Left renal pelvis (tissue), 4 donors: ENCODE data around the gene SSH2. TPM values are rescaled to one million over a fixed set of nuclear protein-coding genes. Genes with fewer than 3 reads are reported as not detected.

ENCODE experiments used
- DNase-seq, 4 donors: peaks; one replicate each; pipeline ENCODE4 v3.0.0-alpha.2; 2013; ENCODE audit warnings: low read depth in 4 of 4, low spot score in 3 of 4
- polyA plus RNA-seq, 4 donors: library from polyadenylated mRNA; unstranded; fragments of 120-200 nt; gene quantifications; one replicate each; pipeline ENCODE4 v1.2.1, GENCODE V29; 2013; ENCODE audit not compliant: insufficient read length in 4 of 4

The SSH2 gene
- polyA plus RNA-seq, 4 donors = 8.9 to 19.4 (median 17.5) TPM

DNA sequence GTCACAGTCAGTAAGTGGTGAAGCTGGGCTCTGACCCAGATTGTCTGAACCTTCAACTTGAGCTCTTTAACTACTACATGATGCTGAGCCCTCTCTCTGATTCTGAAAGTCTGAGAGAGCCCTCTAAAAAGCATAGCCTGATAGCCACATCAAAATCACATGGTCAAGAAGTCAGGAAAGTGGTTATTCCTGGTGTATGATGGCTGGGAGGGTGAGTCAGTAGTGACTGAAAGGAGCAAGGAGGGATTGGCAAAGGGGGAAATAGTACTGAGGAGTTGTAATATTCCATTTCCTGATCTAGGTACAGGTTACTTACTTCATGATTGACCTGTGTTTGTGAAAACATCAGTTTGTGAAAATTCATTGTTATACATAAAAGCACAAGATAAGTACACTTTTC is 89.1 kb downstream of the SSH2 start:
- DNase-seq = no peak

DNA sequence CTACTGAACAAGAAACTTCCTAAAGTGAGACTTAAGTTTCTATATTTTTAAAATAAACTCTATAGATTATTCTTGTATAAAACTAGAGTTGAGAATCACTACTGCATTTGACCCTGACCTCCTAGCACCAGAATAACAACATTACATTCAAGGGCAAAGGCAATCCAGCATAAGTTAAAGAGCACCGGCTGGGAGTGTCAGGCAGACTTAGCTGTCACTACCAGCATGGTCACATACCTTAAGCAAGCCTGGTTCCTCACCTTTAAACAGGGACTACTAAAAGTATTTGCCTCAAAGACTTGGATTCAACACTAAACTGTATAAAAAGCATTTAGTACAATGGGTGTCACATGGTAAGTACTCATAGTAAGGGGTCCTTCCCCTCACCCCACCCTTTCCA is 90.4 kb downstream of the SSH2 start:
- DNase-seq = no peak

DNA sequence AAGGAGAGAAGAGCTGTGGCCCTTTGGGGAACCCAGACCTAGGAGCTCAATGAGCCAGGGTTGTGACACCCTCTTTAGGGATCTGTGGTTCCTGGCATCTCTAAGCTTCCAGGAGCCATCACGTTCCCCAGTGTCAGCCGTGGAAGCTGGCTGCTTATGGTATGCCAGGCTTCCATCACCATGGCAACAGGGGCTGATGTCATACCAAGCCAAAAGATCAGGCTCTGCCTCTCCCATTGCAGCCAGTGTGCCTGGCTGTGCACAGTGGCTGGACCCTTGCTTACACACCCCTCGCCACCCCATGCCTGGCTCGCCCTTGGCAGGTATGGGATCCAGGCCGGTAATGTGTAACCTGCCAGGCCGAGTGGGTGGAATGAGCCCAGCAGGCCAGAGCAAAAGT is 91.1 kb downstream of the SSH2 start:
- DNase-seq = no peak

DNA sequence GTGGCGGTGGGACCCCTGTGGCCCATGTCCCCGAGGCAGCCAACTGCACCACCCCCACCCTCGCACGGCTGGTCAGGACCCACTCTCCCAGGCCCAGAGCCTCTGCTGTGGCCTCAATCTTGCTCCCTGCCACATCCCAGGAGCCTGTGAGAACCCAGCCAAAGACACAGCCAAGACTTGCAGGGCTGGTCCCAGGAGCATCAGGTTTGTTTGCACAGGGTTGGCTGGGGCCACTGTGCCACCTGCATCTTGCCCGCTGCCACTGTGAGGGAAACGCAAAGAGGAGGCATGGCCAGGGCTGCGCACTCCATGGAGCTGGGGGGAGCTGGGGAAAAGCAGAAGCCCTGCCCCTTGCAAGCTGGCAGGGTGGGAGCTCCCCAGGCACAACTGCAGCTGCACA is 92.5 kb downstream of the SSH2 start:
- no peak for DNase-seq

DNA sequence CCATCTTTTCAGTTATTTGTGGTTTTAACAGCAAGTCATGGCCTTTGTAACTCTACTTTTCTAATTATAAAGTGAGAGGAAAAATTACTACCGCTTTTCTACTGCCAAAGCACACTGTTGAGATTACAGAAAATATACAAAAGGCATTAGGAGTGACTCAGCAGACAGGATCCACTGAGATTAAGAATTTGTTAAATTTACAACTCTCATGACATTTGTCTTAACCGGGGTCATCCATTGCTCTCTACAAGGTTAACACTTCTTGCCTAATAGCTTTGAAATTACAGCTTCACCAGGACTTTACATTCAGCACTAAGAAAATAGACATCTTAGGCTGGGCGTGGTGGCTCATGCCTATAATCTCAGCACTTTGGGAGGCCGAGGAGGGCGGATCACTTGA is 93.4 kb downstream of the SSH2 start:
- DNase-seq = no peak

DNA sequence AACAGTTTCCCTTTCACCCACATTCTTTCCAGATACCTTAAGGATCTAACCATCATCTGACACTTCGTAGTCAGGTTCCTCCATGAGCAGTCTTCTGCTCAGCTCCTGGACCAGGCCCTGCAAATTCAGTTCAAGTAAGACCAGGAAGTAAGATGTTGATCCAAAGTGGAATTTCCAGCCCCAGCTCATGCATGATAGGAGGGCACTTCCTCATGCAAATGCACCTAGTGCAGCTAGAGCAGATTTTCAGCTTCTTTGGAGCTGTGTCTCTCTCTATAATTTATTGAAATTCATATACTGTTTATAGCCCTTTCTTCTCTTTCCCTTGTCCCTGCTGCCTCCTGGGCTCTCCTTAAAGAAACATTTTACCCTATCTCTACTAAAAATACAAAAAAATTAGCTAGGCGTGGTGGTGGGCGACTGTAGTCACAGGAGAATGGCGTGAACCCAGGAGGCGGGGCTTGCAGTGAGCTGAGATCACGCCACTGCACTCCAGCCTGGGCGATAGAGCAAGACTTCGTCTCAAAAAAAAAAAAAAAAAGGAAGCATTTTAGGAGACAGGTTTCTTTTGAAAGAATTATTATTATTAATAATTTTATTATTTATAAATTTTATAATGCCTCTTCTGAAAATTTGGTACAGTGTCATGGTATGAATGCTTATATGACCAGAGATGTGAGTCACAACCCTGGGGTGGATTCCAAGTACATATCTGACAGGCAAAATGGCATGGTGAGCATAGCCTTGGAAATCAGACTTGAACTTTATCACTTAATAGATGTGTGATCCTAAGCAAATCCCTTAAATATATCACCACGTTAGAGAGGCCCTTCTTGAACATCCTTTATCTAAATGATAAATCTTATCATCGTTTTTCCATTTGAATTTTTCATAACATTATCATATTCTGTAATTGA is 94.3 kb downstream of the SSH2 start:
- DNase-seq = no peak

DNA sequence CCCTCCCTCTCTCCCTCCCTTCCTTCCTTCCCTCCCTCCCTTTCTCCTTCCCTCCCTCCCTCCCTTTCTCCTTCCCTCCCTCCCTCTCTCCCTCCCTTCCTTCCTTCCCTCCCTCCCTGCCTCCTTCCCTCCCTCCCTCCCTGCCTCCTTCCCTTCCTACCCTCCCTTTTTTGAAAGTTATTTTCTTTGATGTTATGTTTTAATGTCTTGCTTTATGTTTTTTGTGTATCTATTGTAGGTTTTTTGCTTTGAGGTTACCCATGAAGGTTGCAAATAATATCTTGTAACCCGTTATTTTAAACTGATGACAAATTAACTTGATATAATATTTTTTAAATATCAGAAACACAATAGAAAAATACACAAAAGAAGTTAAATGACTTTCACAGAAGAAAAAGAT is 96.2 kb downstream of the SSH2 start:
- DNase-seq = no peak

DNA sequence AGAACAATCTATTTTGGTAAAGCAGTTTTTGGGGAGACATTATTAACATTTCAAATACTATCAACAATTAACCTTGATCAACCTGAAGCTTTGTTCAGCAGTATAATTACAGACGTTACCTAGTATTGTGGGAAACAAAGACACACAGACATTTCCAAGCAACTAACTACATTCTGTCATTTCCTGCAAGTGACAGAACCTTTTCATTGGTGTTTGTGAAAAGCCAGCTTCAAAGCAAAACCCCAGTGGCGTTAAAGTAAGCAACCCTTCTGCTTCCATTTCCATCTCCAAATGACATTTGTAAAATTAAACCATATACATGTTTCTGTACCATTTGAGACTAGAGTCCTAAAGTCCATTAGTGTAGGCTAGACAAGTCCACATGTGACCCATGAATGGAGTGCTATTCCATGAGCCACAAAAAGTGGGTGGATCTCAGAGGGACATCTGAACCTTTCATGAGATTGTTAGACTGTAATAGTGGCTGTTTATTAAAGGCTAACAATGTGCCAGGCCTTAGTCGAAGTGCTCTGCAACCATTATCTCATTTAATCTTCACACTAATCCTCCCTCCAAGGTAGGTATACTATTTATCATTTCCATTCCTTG is 101.2 kb downstream of the SSH2 start:
- DNase-seq = no peak

DNA sequence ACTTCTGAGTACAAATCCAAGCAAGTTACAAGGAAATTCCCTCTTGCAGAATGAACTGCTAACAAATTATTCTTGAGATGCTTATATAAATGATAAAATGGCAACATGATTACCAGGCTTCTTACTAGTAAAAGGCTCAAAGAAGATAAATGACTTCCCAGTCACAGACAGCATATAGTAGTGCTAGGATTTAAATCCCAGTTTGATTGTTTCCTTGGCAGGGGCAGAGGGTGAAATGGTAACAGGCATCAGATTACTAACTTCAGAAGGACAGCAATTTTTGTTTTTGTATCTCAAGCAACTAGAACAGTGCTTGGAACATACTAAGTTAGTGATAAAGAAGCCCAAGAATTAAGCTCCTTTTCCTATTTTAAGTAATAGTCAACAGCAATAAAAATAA is 102.8 kb downstream of the SSH2 start:
- DNase-seq = no peak

DNA sequence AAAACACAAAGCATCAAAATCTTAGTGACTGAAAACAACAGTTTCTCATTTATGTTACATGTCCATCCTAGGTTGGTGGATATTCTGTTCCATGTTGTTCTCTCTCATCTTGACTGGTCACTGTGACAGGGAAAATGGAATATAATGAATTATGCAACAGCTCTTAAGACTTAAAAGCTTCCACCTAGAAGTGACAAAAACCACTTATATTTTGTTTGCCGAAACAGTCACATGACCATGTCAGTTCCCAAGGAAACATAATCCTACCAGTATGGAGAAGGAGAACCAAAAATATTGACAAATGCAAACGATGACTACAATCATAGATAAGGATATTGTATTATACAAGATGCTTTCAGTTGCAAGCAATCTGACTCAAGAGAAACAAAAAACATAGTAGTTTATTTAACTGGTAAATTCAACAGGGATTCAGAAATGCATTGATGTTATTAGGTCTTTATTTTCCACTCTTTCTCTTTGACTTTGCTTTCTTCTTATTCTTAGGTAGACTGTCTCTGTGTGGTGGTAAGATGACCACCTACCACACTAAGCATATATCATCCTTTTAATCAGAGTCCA is 103.8 kb downstream of the SSH2 start:
- no peak for DNase-seq

DNA sequence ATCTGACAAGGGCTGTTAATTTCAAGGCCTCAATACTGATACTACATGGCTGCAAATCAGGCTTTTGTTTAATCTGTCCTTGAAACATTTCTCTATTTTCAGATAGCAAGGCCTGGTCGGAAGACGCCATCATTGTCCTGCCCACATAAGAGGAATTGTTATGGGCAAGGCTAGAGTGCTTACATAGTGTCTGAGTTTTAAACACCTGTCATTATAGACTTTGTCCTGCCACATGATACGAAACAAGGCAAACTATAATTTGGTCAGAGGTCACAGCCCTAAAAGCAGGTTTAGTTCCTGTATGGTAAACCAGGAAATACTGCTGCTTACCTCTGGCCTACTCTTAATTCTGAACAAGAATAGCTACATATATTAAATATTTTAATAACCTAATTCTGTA is 104.4 kb downstream of the SSH2 start:
- no peak for DNase-seq

DNA sequence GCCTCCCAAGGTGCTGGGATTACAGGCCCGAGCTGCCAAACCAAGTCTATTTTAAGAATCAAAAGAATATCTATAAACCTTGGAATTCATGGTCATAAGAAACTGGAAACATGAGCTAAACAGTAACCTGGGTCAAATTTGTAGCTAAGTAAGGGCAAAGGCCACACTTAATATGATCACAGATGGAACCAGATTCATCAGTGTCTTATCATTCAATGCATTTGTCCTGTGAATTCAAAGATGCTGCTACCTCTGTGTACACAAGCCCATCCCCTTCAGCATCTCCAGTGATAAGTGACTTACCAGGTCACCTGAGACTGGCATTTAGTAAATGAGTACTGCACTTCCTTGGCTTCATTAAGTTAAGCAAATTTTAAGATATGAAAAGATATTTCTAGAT is 108.1 kb downstream of the SSH2 start:
- no peak for DNase-seq

DNA sequence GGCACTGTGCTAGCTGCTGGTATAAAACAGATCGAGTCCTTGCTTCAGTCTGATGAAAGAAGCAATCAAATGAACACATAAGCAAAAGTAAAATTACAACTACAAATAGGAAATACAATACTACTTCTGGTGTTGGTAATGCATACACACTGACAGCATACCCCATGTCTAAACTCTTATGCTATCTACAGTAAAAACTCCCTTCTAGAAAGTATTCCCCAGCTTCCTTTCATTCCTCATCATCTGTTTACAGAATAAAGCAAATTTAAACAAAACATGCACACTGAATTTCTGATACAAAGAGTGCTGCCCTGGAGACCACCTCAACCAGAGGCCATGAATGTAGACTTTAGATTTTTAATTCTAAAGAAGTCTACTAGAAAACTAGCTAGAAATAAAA is 109.6 kb downstream of the SSH2 start:
- DNase-seq = no peak

DNA sequence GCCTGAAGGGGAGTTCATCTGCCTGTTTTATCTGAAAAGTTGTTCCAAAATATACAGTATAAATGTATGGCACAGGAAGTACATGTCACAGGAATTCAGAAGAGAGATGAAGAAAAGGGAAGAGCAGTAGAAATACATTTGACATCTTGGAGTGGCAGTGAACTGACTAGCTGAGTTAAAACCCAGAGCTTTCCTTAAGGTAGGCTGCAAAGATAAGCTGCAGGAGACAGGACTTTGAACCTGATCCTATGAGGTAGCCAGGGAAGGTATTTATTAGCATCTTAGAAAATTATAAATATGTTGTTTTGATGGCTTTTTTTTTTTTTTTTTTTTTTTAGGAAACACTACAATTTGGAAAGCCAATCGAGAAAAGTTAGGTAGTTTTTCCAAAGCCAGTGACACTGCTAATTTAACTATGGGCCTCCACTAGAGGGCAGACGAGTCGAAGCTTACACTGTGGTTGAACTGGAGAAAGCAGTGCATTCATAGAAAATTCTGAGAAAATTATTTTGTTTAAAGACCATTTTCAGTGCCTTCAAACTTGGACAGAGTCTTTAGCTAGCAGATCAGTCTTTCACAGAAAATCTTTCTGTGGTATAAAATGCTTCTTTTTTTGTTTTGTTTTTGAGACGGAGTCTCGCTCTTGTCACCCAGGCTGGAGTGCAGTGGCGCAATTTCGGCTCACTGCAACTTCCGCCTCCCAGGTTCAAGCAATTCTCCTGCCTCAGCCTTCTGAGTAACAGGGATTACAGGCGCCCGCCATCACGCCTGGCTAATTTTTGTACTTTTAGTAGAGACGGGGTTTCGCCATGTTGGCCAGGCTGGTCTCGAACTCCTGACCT is 122.3 kb downstream of the SSH2 start:
- peak in 3 of 4 donors; percentile 25 to 57 (median 56) for DNase-seq

DNA sequence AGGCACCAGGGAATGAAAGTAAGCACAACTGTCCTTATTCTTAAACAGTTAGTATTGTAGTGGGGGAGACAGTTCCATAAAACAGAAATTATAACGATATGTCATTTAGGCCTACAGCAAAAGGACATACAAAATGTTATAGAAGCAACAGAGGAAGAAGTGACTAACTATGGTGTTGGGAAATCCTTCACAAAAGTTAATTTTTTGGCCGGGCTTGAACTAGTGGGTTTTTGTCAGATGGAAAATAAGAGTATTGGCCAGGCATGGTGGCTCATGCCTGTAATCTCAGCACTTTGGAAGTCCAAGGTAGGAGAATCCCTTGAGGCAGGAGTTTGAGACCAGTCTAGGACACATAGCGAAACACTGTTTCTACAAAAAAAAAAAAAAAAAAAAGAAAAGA is 127.8 kb downstream of the SSH2 start:
- no peak for DNase-seq

DNA sequence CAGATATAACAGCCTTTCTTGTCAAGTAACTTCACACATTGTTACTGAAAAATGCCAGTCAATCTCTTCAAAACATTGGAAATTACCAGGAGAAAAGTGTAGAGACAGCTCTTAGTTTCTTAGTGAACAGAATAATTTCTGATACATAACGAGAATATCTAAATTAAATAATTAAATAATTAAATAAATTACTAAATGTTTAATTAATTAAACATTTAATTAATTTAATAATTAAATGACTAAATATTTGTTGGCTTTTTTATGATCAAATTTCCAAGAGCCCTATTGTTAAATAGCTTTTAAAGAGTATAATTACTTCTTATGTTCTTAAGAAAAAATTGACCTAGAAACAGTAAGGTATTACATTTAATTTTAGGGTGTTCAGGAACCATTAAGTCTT is 129.6 kb downstream of the SSH2 start:
- no peak for DNase-seq

DNA sequence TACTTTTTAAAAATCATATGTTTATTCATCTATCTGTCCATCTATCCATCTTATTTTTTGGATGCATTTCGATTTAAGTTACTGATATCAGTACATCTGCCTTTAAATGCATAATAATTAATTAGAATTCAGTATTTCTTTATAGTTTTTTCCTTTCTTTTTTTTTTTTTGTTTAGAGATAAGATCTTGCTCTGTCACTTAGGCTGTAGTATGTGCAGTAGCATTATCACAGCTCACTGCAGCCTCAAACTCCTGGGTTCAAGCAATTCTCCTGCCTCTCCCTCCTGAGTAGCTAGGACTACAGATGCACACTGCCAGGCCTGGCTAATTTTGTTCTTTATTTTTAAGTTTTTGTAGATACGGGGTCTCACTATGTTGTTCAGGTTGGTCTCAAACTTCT is 133.4 kb downstream of the SSH2 start:
- no peak for DNase-seq

DNA sequence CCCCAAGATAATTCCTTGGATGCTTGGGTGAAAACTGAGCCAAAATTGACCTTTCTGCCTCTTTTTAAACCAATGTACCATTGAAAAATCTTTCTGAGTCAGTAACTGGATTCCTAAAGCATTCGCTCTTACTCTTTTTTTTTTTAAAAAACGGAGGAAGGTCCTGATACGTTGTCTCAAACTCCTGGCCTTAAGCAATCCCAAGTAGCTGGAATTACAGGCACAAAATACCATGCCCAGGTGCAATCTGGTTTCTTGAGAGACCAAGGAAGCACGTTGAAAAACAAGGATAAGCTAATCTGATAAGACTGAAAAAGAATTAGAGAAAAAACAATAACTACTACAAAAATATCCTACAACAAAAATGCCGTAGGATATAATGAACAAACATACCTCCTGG is 136.5 kb downstream of the SSH2 start:
- no peak for DNase-seq

DNA sequence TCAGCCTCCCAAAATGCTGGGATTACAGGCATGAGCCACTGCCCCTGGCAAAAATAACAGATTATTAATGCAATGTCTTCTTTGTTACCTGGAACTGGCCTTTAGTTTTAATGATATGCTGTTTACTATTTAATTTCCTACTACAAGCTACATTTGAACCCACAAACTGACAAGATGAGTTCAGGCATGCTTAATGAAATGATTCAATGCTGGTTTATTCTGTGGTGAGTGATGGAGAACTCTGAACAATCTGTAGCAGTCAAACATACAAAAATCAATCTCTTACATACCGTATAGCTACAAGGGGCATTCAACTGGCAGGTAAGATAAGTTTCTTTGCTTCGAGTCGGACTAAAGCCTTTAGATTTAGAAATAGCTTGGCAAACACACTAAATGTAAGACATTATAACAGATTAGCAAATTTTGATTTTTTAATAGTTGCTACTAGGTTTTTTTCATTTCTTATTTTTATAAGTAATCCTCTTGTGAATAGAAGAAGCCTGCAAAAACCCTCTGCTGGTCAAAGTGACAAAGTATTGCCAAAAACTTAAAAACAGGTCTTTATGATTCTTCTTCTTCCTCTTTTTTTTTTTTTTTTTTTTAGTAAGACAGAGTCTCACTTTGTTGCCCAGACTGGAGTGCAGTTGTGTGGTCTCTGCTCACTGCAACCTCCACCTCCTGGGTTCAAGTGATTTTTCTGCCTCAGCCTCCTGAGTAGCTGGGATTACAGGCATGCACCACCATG is 138.5 kb downstream of the SSH2 start:
- no peak for DNase-seq
